Right lobe of liver (tissue), 6 donors: ENCODE data around the gene NKD2. TPM values are rescaled to one million over a fixed set of nuclear protein-coding genes. Genes with fewer than 3 reads are reported as not detected.

Experiments
- ATAC-seq, 4 donors: fragments of 200-7000 bp; cut with Tn5 transposase; one replicate each; pipeline ENCODE4 v1.9.1; 2020; ENCODE audit warnings: mild to moderate bottlenecking in 4 of 4, moderate library complexity in 4 of 4
- DNase-seq, 3 donors: peaks; one replicate each; pipeline ENCODE4 v3.0.0-alpha.2; 2020
- H3K27ac ChIP-seq, 3 donors: fragments of 200-600 bp; one replicate each; pipeline ENCODE4 v1.8.0; 2022
- H3K27me3 ChIP-seq, 2 donors: fragments of 200-600 bp; one replicate each; pipeline ENCODE4 v1.8.0; 2022
- H3K36me3 ChIP-seq, 4 donors: fragments of 200-600 bp; sonication (generic) in 1 of 4; one replicate each; pipeline versions ENCODE4 v1.5.1 to v1.8.0; 2017 to 2022; ENCODE audit warnings: control low read depth in 1 of 4
- H3K4me1 ChIP-seq, 4 donors: fragments of 200-600 bp; sonication (generic) in 1 of 4; one replicate each; pipeline versions ENCODE4 v1.5.1 to v1.8.0; 2017 to 2022; ENCODE audit warnings: control low read depth in 1 of 4
- H3K4me3 ChIP-seq, 3 donors: fragments of 200-600 bp; one replicate each; pipeline ENCODE4 v1.8.0; 2022
- H3K9me3 ChIP-seq, 4 donors: fragments of 200-600 bp; sonication (generic) in 1 of 4; one replicate each; pipeline versions ENCODE4 v1.5.1 to v1.8.0; 2017 to 2022; ENCODE audit warnings: control low read depth in 1 of 4
- POLR2A ChIP-seq: fragments of 450-650 bp; IDR thresholded peaks from one replicate; pipeline ENCODE4 v1.6.1; 2017; ENCODE audit warnings: antibody characterized with exemption, mild to moderate bottlenecking
- WGBS: methylation state at CpG from one replicate; pipeline ENCODE4 v1.1.6; 2018; ENCODE audit warnings: low coverage, low lambda C conversion rate; ENCODE audit not compliant: insufficient coverage; ENCODE audit errors: missing lambda C conversion rate; 5-methylcytosine and 5-hydroxymethylcytosine counted together
- intact Hi-C, 2 donors: fragments of 100-400 bp; cut with DNase I; formaldehyde crosslinking; loops; one replicate each; pipeline versions ENCODE4 v1.11.2 to v1.14.1; 2022
- total RNA-seq, 6 experiments: library from RNA; depleted of rRNA in 2 of 6; stranded (reverse); fragments of >200 nt in 2 of 6; fragmentation: NEBNext Ultra II Directional in 3 of 6; extraction: Animal tissue kit (Norgen Biotek cat#: 25700) in 3 of 6; gene quantifications; one replicate each; pipeline versions ENCODE4 v1.1.0 to v1.2.4, GENCODE V29; 2016 to 2023
- TF ChIP-seq, protein P1 (sequence below), 4 donors: fragments of 200-600 bp in 3 of 4; fragments of 450-650 bp in 1 of 4; IDR thresholded peaks; one replicate each; pipeline versions ENCODE4 v1.5.1 to v1.8.0; 2016 to 2022; ENCODE audit warnings: antibody characterized with exemption in 4 of 4, mild to moderate bottlenecking in 2 of 4
- donor health status: DM: no; HTN: yes; CAD: no.
- donor health status: DM: no; HTN: no; CAD: no.
- donor health status: DM: no; HTN: no; CAD: no.
- donor health status: DM: no; HTN: yes; CAD: no.
- donor health status: DM: no; HTN: yes; CAD: no.

The NKD2 gene
- total RNA-seq, 6 experiments from 2014 or later, result 0.93 to 2.9 (median 2.2) TPM

DNA sequence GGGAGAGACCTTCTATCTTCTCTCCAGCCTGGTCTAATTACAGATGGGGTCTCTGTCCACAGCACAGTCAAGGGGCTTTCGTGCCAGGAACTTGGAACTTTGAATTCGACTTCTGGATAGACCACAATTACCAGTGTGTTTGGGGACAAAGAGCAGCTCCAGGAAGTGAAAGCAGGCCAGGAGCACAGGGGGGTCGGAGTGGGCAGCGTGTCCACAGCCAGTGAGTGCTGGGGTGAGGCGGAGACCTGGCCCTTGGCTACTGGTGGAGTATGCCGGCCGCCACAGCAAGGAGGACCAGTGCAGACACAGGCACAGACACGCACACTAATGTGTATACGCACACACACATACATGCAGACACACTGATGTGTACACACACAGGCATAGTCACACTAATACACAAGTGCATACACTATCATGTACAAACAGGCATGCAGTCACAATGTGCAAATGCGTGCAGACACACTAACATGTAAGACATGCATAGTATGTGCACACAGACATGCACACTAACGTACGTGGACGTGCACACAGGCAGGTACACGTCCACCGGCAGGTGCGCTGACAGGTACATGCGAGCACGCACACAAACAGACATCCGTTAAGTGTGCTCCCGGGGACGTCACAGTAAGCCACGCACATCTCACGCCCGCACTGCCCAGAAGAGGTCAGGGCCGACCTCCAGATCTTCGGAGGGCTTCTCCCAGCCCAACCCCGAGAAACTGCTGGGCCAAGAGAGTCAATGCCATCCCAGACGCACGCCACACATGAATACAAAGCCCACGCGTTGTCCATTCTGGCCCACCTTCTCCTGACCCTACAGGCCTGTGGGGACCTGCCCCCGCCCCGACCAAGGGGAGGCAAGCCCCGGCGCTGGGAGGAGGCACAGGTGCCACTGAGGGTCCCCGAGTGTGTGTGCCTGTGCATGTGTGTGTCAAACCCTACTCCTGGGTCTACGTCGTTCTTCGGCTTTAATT lies 46.5 kb downstream of the NKD2 start:
- no peak overlapping the region for H3K4me3 ChIP-seq
- ATAC-seq (no peak), DNase-seq (peak in 2 of 3 donors; percentile 15 to 53)
- peaks cover 0 to 1% (median 0%) of the 10 kb centered on the region in 4 donors for H3K4me1 ChIP-seq
- H3K36me3 ChIP-seq, result peaks cover 0 to 88% (median 31%) of the 10 kb centered on the region in 4 donors
- TF ChIP-seq, protein P1, sequence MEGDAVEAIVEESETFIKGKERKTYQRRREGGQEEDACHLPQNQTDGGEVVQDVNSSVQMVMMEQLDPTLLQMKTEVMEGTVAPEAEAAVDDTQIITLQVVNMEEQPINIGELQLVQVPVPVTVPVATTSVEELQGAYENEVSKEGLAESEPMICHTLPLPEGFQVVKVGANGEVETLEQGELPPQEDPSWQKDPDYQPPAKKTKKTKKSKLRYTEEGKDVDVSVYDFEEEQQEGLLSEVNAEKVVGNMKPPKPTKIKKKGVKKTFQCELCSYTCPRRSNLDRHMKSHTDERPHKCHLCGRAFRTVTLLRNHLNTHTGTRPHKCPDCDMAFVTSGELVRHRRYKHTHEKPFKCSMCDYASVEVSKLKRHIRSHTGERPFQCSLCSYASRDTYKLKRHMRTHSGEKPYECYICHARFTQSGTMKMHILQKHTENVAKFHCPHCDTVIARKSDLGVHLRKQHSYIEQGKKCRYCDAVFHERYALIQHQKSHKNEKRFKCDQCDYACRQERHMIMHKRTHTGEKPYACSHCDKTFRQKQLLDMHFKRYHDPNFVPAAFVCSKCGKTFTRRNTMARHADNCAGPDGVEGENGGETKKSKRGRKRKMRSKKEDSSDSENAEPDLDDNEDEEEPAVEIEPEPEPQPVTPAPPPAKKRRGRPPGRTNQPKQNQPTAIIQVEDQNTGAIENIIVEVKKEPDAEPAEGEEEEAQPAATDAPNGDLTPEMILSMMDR (IDR thresholded peaks at IDR 0.05), result no peak
- TF ChIP-seq POLR2A, result no peak
- no peak overlapping the region for H3K27ac ChIP-seq
- no peaks in the 10 kb centered on the region for H3K9me3 ChIP-seq
- intact Hi-C loops, result no loop called here
- H3K27me3 ChIP-seq, result no peaks in the 10 kb centered on the region
- WGBS, result 84% methylated on average over 11 of the region's 39 CpGs

DNA sequence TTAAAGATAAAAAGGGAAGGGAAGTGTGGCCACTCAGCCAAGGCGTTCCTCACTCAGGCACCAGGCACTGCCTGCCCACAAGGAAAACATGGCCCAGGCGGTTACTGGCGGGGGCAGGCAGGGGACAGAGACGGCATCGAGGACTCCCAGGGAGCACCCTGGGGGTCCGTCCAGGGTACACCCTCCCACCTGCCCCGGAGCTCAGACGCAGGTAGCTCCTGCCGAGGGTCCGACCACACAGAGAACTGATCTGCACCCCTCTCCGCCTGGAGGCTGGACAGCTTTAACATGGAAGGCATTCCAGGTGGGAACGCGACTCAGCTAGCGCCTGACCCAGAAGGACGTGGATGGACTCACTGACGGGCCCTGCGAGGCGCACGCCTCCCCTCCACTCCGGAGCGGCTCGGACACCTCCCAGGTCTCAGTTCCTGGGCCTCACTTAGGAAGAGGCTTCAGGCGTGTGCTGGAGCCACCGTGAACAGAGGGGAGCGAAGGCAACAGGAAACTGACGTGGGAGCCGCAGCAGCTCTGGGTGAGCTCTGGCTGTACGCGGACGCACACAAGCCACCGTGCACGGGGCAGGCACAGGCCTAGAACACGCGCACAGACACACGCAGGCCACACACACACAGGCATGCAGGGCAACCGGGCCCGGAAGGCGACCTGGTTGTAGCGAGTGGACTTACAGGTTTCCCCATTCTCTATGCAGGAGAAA lies 47.5 kb downstream of the NKD2 start:
- no peaks in the 10 kb centered on the region for H3K9me3 ChIP-seq
- H3K4me1 ChIP-seq, result peaks cover 0 to 7% (median 0%) of the 10 kb centered on the region in 4 donors
- DNase-seq (peak in 2 of 3 donors; percentile 18 to 50), ATAC-seq (no peak)
- H3K4me3 ChIP-seq, result no peak overlapping the region
- TF ChIP-seq POLR2A, result no peak
- TF ChIP-seq, protein P1 (IDR thresholded peaks at IDR 0.05), result no peak
- H3K27ac ChIP-seq, result no peak overlapping the region
- H3K27me3 ChIP-seq, result no peaks in the 10 kb centered on the region
- intact Hi-C loops, result no loop called here
- H3K36me3 ChIP-seq, result peaks cover 0 to 83% (median 29%) of the 10 kb centered on the region in 4 donors
- WGBS, result 93% methylated on average over 7 of the region's 39 CpGs

DNA sequence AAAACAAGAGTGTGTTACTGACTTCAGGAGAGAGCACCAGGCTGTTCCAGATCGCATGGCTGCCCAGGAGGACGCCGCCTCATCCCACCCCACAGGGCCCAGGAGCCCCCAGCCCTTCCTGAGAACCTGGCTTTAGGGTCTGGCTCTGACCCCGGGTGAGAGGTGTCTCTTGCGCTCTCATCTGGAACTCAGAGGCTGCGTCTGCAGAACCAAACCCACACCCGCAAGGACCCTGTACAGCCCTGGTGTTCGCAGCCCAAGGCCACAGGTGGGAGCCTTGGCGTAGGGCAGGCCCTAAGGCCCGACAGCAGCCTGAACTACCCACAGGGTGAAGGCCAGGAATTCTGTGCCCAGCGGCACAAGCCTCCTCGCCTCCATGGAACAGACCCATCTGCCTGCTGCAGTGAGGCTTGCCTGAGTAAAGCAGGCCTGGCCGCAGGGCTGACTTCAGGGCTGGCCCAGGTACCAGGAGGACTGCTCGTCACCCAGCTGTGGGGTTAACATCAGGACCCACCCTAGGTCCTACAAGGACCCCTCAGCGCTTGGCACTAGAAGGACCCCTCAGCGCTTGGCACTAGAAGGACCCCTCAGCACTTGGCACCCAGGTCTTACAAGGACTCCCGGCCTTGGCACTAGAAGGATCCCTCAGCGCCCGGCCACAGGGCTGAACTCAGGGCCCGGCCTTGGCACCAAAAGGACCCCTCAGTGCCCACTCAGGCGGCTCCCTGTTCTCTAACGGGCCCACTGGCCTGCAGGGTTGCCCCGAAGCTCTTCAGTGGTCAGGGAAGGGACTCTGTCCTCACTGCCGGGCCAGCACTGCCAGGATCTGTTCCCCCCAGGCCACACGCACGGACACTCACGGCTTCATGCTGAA lies 48.2 kb downstream of the NKD2 start:
- no peak for ATAC-seq
- Histone ChIP-seq H3K36me3 (peaks cover 0 to 78% (median 27%) of the 10 kb centered on the region in 4 donors), H3K9me3 (no peaks in the 10 kb centered on the region), H3K4me1 (peaks cover 0 to 7% (median 0%) of the 10 kb centered on the region in 4 donors), H3K27ac (no peak overlapping the region), H3K4me3 (no peak overlapping the region), H3K27me3 (no peaks in the 10 kb centered on the region)
- intact Hi-C loops, result no loop called here
- 96% methylated on average over 4 of the region's 27 CpGs for WGBS
- no peak for TF ChIP-seq POLR2A
- TF ChIP-seq, protein P1 (IDR thresholded peaks at IDR 0.05), result no peak
- peak in 2 of 3 donors; percentile 10 to 50 for DNase-seq

DNA sequence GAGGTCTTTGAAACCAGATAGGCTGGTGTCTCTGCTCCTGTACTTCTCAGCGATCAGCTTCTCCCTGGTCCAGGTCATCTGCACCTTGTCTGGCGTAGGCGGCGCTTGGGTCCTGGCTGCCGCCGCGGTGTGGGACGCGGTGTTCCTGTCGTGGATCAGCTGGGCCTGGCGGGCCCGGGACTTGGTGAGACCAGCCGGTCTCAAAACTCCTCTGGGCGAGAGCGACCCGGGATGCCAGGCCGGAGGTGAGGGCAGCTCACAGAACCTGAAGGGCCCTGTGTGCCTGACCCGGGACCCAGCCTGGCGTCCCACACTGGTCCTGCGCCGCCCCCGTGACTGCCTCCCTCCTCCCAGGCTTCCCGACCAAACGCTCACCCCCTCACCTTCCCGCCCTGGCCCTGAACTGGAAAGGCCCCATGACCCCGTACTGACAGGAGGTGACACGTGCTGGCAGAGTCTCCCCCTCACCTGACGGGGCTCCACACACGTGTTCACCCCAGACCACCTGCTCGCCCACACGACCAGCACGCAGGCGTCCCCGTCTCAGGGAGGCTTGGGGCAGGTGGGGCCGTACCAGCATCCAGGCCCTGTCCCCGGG lies 49.0 kb downstream of the NKD2 start:
- WGBS, result 71% methylated on average over 1 of the region's 36 CpGs
- Histone ChIP-seq H3K36me3 (peaks cover 0 to 78% (median 28%) of the 10 kb centered on the region in 4 donors), H3K27ac (no peak overlapping the region), H3K4me3 (no peak overlapping the region), H3K27me3 (no peaks in the 10 kb centered on the region), H3K9me3 (no peaks in the 10 kb centered on the region), H3K4me1 (peaks cover 0 to 7% (median 0%) of the 10 kb centered on the region in 4 donors)
- DNase-seq (peak in 2 of 3 donors; percentile 20 to 51), ATAC-seq (no peak)
- TF ChIP-seq POLR2A, result no peak
- TF ChIP-seq, protein P1 (IDR thresholded peaks at IDR 0.05), result no peak
- intact Hi-C loops, result no loop called here
